ENCODE data around the gene VTI1A. TPM values are rescaled to one million over a fixed set of nuclear protein-coding genes. Genes with fewer than 3 reads are reported as not detected.

VTI1A gene
- total and polyA plus RNA-seq, 2 of the 13 experiments (the other 11 are each of a cell fraction or from before 2014, with no cell fraction given), result 11.7 to 32.7 TPM

GRCh38 chr10:112446055-112446854 is 760 bp upstream of the VTI1A start:
- FAIRE-seq, result no peak
- Histone ChIP-seq H4K20me1 (ENCODE audit: insufficient read depth, low read length) (no peaks in the 10 kb centered on the region), H2AFZ (ENCODE audit: low read length) (peak overlapping the region; percentile 95), H3K27ac (ENCODE audit: extremely low read length, insufficient read depth, low read length) (peak overlapping the region; percentile 94), H3K4me1 (ENCODE audit: insufficient read depth, low read length) (peaks cover 32% of the 10 kb centered on the region), H3K36me3 (replicated peaks in 1 of 2; ENCODE audit: control insufficient read depth in 1 of 2, insufficient read depth in 2 of 2, low read length in 2 of 2) (peaks cover 4 to 21% of the 10 kb centered on the region in 2 experiments; a peak in 3 of 5 replicates), H3K27me3 (ENCODE audit: control insufficient read depth in 1 of 2, insufficient read depth in 2 of 2, low read length in 2 of 2) (no peaks in the 10 kb centered on the region; a peak in 1 of 5 replicates), H3K9me3 (ENCODE audit: low read length) (no peaks in the 10 kb centered on the region), H3K9ac (ENCODE audit: insufficient read depth, low read depth, low read length) (peak overlapping the region; percentile 96), H3K4me2 (ENCODE audit: low read depth, low read length) (peak overlapping the region; percentile 78), H3K79me2 (ENCODE audit: insufficient read depth, low read length) (peaks cover 52% of the 10 kb centered on the region), H3K4me3 (replicated peaks in 1 of 3; ENCODE audit: insufficient read depth in 1 of 3, low read depth in 2 of 3, low read length in 3 of 3) (peak overlapping the region; percentile 92 to 96 (median 96))
- no peak for DNase-seq (ENCODE audit: low spot score)
- intact Hi-C loops (cut with micrococcal nuclease; ENCODE audit: unreplicated experiment) (no loop called here), in situ Hi-C loops (cut with HindIII; ENCODE audit: extremely low pct_ligation_motif_present, low pct_unique_long_range_greater_than_20kb) (loop anchor here (25.0 kb wide), 2 partner anchors 109 to 309 kb away; no protein-coding TSS in a partner anchor)
- ChIA-PET POLR2A (interaction anchor here (0.9 to 1.1 kb wide), 2 partner anchors 72 to 81 kb away, joined by 3 read pairs; partner anchors contain the start of gene ACSL5), CTCF (ENCODE audit: low intra/inter-chr PET ratio, low total read pairs) (no interaction called here)
- WGBS (ENCODE audit: low lambda C conversion rate), result 4% methylated on average over 18 of the region's 20 CpGs
- ATAC-seq, result peak; percentile 5; the same call in 1 of the 3 replicates
- BruUV-seq (replicated peaks), result no TSS peak
- peak; percentile 84 for TF ChIP-seq ZNF510 (CRISPR knock-in tag; IDR thresholded peaks at IDR 0.05; ENCODE audit: low read depth)
- no peak for TF ChIP-seq ETS1 (CRISPR knock-in tag; IDR thresholded peaks at IDR 0.05)
- TF ChIP-seq ZNF562 (CRISPR knock-in tag; IDR thresholded peaks at IDR 0.05; ENCODE audit: borderline replicate concordance), result no peak
- no peak for TF ChIP-seq ZNF780A (CRISPR knock-in tag; IDR thresholded peaks at IDR 0.05)
- TF ChIP-seq TAF1 (CRISPR knock-in tag; IDR thresholded peaks at IDR 0.05), result 0 out of 2 replicates have a peak, but pooled peaks have one; percentile 60
- TF ChIP-seq HNRNPL (IDR thresholded peaks at IDR 0.05; ENCODE audit: low read depth, low read length), result no peak
- no peak for TF ChIP-seq PHB2 (IDR thresholded peaks at IDR 0.05; ENCODE audit: partially characterized antibody)
- no peak for TF ChIP-seq NFATC3 (CRISPR knock-in tag; IDR thresholded peaks at IDR 0.05)
- peak; percentile 28; the same call in 1 of the 2 replicates for TF ChIP-seq ZBTB7A (CRISPR knock-in tag; IDR thresholded peaks at IDR 0.05)
- TF ChIP-seq ZNF329 (CRISPR knock-in tag; IDR thresholded peaks at IDR 0.05; ENCODE audit: low read depth), result no peak
- TF ChIP-seq KMT2B (CRISPR knock-in tag; IDR thresholded peaks at IDR 0.05), result no peak
- no peak for TF ChIP-seq BCL3 (CRISPR knock-in tag; IDR thresholded peaks at IDR 0.05)
- no peak for TF ChIP-seq ZBTB14 (CRISPR knock-in tag; IDR thresholded peaks at IDR 0.05)
- no peak for TF ChIP-seq ZNF138 (CRISPR knock-in tag; IDR thresholded peaks at IDR 0.05; ENCODE audit: low read depth)
- TF ChIP-seq ZFYVE20 (CRISPR knock-in tag; IDR thresholded peaks at IDR 0.05; ENCODE audit: borderline replicate concordance, low read depth), result no peak
- no peak for TF ChIP-seq ZFAT (CRISPR knock-in tag; conservative IDR thresholded peaks at IDR 0.05)
- TF ChIP-seq GLI4 (CRISPR knock-in tag; IDR thresholded peaks at IDR 0.05; ENCODE audit: borderline replicate concordance), result 0 out of 2 replicates have a peak, but pooled peaks have one; percentile 7
- no peak for TF ChIP-seq DDIT3 (CRISPR knock-in tag; IDR thresholded peaks at IDR 0.05)
- no peak for TF ChIP-seq KDM5B (CRISPR knock-in tag; IDR thresholded peaks at IDR 0.05; ENCODE audit: borderline replicate concordance)
- TF ChIP-seq NPAS2 (CRISPR knock-in tag; IDR thresholded peaks at IDR 0.05; ENCODE audit: borderline replicate concordance), result no peak

All from HepG2 (cell line).